ENCODE data around the gene ZFAND6. TPM values are rescaled to one million over a fixed set of nuclear protein-coding genes. Genes with fewer than 3 reads are reported as not detected.

Gene ZFAND6
- total RNA-seq (2022; extraction: Qiagen RNA extraction) = 92.4 to 123 TPM (median 97.8 TPM) in 5 replicates

GRCh38 chr15:80058851-80059785 is at the start of gene ZFAND6:
TSS of gene ZFAND6 (plus strand) at chr15:80059676. CDS start at chr15:80120345, 60,669 bp downstream.

GRCh38 chr15:80152896-80153876 is 93.7 kb downstream of the ZFAND6 start, which contains the start of gene FAH:
TSS of gene FAH (plus strand) at chr15:80152999. CDS start at chr15:80153055, 56 bp downstream.

Other genes starting within 250 kb of the ZFAND6 start
- gene MTHFS, start 162.7 kb upstream of the ZFAND6 start, total RNA-seq (2022; extraction: Qiagen RNA extraction) = 72.3 to 96.4 TPM (median 78.0 TPM) in 5 replicates
- 7.7 to 13.0 TPM (median 9.7 TPM) in 5 replicates for gene BCL2A1, start 88.5 kb upstream of the ZFAND6 start, total RNA-seq (2022; extraction: Qiagen RNA extraction)
- 31.3 to 35.6 TPM (median 33.2 TPM) in 5 replicates for gene FAH, start 93.3 kb downstream of the ZFAND6 start, total RNA-seq (2022; extraction: Qiagen RNA extraction)
- gene CTXND1, start 192.5 kb downstream of the ZFAND6 start, total RNA-seq (2022; extraction: Qiagen RNA extraction) = 0.01 TPM in 3 of 5 replicates, not detected in the others